Body of pancreas (tissue), 4 donors: ENCODE results near the gene PMAIP1.

Source experiments
- POLR2A ChIP-seq, 3 donors: fragments of 450-650 bp; IDR thresholded peaks; one replicate each; pipeline ENCODE4 v1.6.1; 2016; ENCODE audit warnings: antibody characterized with exemption in 3 of 3, mild to moderate bottlenecking in 2 of 3
- TF ChIP-seq, protein P1 (sequence below), 7 experiments: fragments of 450-650 bp in 4 of 7; fragments of 200-600 bp in 3 of 7; sonication (generic) in 3 of 7; IDR thresholded peaks; one replicate each; pipeline ENCODE4 v1.5.1; 2016 to 2019; ENCODE audit warnings: antibody characterized with exemption in 7 of 7

DNA sequence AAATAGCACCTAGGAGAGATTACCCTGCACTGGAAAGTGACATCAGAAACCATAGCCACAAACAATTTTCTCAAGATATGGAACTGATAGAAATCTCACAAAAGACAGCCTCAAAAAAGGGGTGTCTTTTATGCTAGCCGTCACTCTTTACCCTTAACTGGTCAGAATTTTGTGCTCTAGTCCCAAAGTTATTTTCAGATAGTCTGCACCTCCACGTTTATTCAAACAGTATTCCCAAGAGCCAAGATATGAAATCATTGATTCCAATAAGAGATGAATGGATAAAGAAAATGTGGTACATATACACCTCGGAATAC lies 23.5 kb upstream of the PMAIP1 start:
- TF ChIP-seq, protein P1, sequence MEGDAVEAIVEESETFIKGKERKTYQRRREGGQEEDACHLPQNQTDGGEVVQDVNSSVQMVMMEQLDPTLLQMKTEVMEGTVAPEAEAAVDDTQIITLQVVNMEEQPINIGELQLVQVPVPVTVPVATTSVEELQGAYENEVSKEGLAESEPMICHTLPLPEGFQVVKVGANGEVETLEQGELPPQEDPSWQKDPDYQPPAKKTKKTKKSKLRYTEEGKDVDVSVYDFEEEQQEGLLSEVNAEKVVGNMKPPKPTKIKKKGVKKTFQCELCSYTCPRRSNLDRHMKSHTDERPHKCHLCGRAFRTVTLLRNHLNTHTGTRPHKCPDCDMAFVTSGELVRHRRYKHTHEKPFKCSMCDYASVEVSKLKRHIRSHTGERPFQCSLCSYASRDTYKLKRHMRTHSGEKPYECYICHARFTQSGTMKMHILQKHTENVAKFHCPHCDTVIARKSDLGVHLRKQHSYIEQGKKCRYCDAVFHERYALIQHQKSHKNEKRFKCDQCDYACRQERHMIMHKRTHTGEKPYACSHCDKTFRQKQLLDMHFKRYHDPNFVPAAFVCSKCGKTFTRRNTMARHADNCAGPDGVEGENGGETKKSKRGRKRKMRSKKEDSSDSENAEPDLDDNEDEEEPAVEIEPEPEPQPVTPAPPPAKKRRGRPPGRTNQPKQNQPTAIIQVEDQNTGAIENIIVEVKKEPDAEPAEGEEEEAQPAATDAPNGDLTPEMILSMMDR (IDR thresholded peaks at IDR 0.05), result no peak
- no peak for TF ChIP-seq POLR2A (IDR thresholded peaks at IDR 0.05)
